ENCODE results near the gene ATP1A4. TPM values are rescaled to one million over a fixed set of nuclear protein-coding genes. Genes with fewer than 3 reads are reported as not detected.

Gene ATP1A4
- total and polyA plus RNA-seq, 12 donors: 0.17 to 0.96 (median 0.46) TPM; not detected in 9

GRCh38 chr1:160171354-160171753, 20.0 kb downstream of the ATP1A4 start:
- Histone ChIP-seq H3K27ac (no peak overlapping the region), H3K9me3 (replicated peaks in 1 of 3) (no peaks in the 10 kb centered on the region), H3K27me3 (peaks cover 4% of the 10 kb centered on the region), H3K4me3 (no peak overlapping the region), H3K36me3 (replicated peaks in 1 of 2) (no peaks in the 10 kb centered on the region), H3K4me1 (replicated peaks in 1 of 2) (no peaks in the 10 kb centered on the region)
- TF ChIP-seq CTCF (IDR thresholded peaks at IDR 0.05) (no peak), POLR2A (IDR thresholded peaks at IDR 0.05) (no peak)
- 85 to 93% (median 88%) methylated on average over 4 of the region's 4 CpGs for WGBS, 4 donors
- intact Hi-C loops (cut with DNase I): no loop called here
- DNase-seq: no peak

DNA sequence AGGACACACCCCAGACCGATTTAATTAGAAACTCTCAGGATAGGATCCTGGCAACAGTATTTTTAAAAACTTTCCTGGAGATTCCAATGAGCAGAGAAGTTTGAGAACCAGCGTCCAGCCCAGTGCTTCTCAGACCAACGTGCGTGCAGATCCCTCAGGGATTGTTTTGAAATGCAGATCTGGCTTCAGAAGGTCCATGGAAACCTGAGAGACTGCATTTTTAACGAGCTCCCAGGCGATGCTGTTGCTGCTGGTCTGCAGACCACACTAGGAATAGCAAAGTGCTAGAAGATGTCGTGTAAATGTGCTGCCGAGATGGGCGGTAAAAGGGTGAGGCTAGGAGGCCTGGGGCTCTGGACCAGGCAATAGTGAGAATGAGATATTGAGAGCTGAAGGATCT, 20.6 kb downstream of the ATP1A4 start:
- TF ChIP-seq CTCF (IDR thresholded peaks at IDR 0.05): no peak
- TF ChIP-seq POLR2A (IDR thresholded peaks at IDR 0.05): no peak
- no peak overlapping the region for H3K27ac ChIP-seq
- no peak for DNase-seq
- H3K36me3 ChIP-seq (replicated peaks in 1 of 2): no peaks in the 10 kb centered on the region
- no peaks in the 10 kb centered on the region for H3K9me3 ChIP-seq (replicated peaks in 1 of 3)
- no peaks in the 10 kb centered on the region for H3K4me1 ChIP-seq (replicated peaks in 1 of 2)
- intact Hi-C loops (cut with DNase I): no loop called here
- WGBS, 4 donors: 66 to 76% (median 67%) methylated on average over 9 of the region's 9 CpGs
- H3K4me3 ChIP-seq: no peak overlapping the region
- H3K27me3 ChIP-seq: peaks cover 4% of the 10 kb centered on the region

DNA sequence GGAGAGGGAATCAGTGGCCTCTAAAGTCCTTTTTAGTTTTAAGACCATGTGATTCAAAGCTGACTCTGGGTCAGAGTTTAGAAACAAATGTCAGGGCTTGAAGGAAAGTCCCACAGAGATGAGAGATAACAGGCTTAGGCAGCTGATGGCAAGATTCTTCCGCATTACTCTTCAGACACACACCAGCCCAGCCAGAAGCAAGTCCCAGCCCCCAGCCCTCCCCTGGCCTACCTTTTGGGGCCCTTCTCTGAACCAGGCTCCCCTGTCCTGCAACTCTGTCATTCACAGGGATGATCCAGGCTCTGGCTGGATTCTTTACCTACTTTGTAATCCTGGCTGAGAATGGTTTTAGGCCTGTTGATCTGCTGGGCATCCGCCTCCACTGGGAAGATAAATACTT, 25.8 kb downstream of the ATP1A4 start:
- H3K27me3 ChIP-seq: no peaks in the 10 kb centered on the region
- no peaks in the 10 kb centered on the region for H3K4me1 ChIP-seq (replicated peaks in 1 of 2)
- H3K4me3 ChIP-seq: no peak overlapping the region
- no peak overlapping the region for H3K27ac ChIP-seq
- no peaks in the 10 kb centered on the region for H3K9me3 ChIP-seq (replicated peaks in 1 of 3)
- no peak for DNase-seq
- intact Hi-C loops (cut with DNase I): no loop called here
- H3K36me3 ChIP-seq (replicated peaks in 1 of 2): no peaks in the 10 kb centered on the region
- TF ChIP-seq CTCF (IDR thresholded peaks at IDR 0.05): no peak
- no peak for TF ChIP-seq POLR2A (IDR thresholded peaks at IDR 0.05)
- WGBS, 4 donors: 84 to 95% (median 88%) methylated on average over 2 of the region's 2 CpGs

GRCh38 chr1:160177667-160178066, 26.3 kb downstream of the ATP1A4 start:
- no peak overlapping the region for H3K4me3 ChIP-seq
- WGBS, 4 donors: 79 to 100% (median 91%) methylated on average over 1 of the region's 1 CpG
- intact Hi-C loops (cut with DNase I): no loop called here
- H3K36me3 ChIP-seq (replicated peaks in 1 of 2): no peaks in the 10 kb centered on the region
- TF ChIP-seq POLR2A (IDR thresholded peaks at IDR 0.05) (no peak), CTCF (IDR thresholded peaks at IDR 0.05) (no peak)
- no peak for DNase-seq
- H3K27me3 ChIP-seq: no peaks in the 10 kb centered on the region
- H3K4me1 ChIP-seq (replicated peaks in 1 of 2): no peaks in the 10 kb centered on the region
- no peaks in the 10 kb centered on the region for H3K9me3 ChIP-seq (replicated peaks in 1 of 3)
- no peak overlapping the region for H3K27ac ChIP-seq
